Nephron (organoid): ENCODE results near the gene NFKBIE.

Experiments
- H3K27ac Mint-ChIP-seq, 3 experiments: 2 replicates each; pipeline ENCODE4 v1.8.0; 2020; ENCODE audit warnings: mixed read lengths in 3 of 3, mild to moderate bottlenecking in 2 of 3, moderate library complexity in 1 of 3
- H3K27me3 Mint-ChIP-seq: 2 replicates; pipeline ENCODE4 v1.8.0; 2021; ENCODE audit warnings: low read depth, mild to moderate bottlenecking, moderate library complexity, mixed read lengths
- H3K36me3 Mint-ChIP-seq: 2 replicates; pipeline ENCODE4 v1.8.0; 2020; ENCODE audit warnings: low read depth, mixed read lengths
- H3K4me1 Mint-ChIP-seq: 2 replicates; pipeline ENCODE4 v1.8.0; 2020; ENCODE audit warnings: mixed read lengths
- H3K4me3 Mint-ChIP-seq, 3 experiments: 2 replicates each; pipeline ENCODE4 v1.8.0; 2020; ENCODE audit warnings: mild to moderate bottlenecking in 3 of 3, mixed read lengths in 3 of 3, moderate library complexity in 2 of 3
- H3K9me3 Mint-ChIP-seq: 2 replicates; pipeline ENCODE4 v1.8.0; 2020; ENCODE audit warnings: mixed read lengths
- CTCF ChIP-seq, 3 experiments: fragments of 200-600 bp; sonication (generic); IDR thresholded peaks; one replicate each; pipeline ENCODE4 v1.5.0; 2021; ENCODE audit warnings: antibody characterized with exemption in 3 of 3; ENCODE audit not compliant: unreplicated experiment in 3 of 3

The NFKBIE gene

GRCh38 chr6:44248579-44248978 lies 16.8 kb downstream of the NFKBIE start:
- Mint-ChIP-seq H3K27me3 (peaks cover 9% of the 10 kb centered on the region), H3K4me1 (peaks cover 36% of the 10 kb centered on the region), H3K36me3 (peaks cover 58% of the 10 kb centered on the region), H3K27ac (peak overlapping the region; percentile 92 to 99 (median 96)), H3K9me3 (no peaks in the 10 kb centered on the region), H3K4me3 (peak overlapping the region; percentile 98 to 100 (median 99))
- TF ChIP-seq CTCF (IDR thresholded peaks at IDR 0.05; ENCODE audit: unreplicated experiment in 3 of 3) = no peak

- Mint-ChIP-seq H3K27ac (peak overlapping the region; percentile 96 to 99 (median 98)), H3K4me3 (peak overlapping the region; percentile 98 to 100 (median 99)), H3K4me1 (peaks cover 36% of the 10 kb centered on the region), H3K9me3 (no peaks in the 10 kb centered on the region), H3K27me3 (peaks cover 10% of the 10 kb centered on the region), H3K36me3 (peaks cover 48% of the 10 kb centered on the region)
- TF ChIP-seq CTCF (IDR thresholded peaks at IDR 0.05; ENCODE audit: unreplicated experiment in 3 of 3) = no peak
These were observed 17.7 kb downstream of the NFKBIE start for GRCh38 chr6:44247338-44248302.

- H3K9me3 Mint-ChIP-seq = no peaks in the 10 kb centered on the region
- H3K27me3 Mint-ChIP-seq = peaks cover 10% of the 10 kb centered on the region
- H3K36me3 Mint-ChIP-seq = peaks cover 40% of the 10 kb centered on the region
- no peak for TF ChIP-seq CTCF (IDR thresholded peaks at IDR 0.05; ENCODE audit: unreplicated experiment in 3 of 3)
- peak within 1 kb of the TSS; percentile 98 to 100 (median 99) for H3K4me3 Mint-ChIP-seq
- peaks cover 34% of the 10 kb centered on the region for H3K4me1 Mint-ChIP-seq
- H3K27ac Mint-ChIP-seq = peak within 1 kb of the TSS; percentile 96 to 99 (median 98)
These were observed 18.6 kb downstream of the NFKBIE start, which contains the start of gene HSP90AB1 for GRCh38 chr6:44246663-44247337. HSP90AB1 (plus strand) TSS chr6:44247101; CDS start chr6:44248630, 1,529 bp downstream.

DNA sequence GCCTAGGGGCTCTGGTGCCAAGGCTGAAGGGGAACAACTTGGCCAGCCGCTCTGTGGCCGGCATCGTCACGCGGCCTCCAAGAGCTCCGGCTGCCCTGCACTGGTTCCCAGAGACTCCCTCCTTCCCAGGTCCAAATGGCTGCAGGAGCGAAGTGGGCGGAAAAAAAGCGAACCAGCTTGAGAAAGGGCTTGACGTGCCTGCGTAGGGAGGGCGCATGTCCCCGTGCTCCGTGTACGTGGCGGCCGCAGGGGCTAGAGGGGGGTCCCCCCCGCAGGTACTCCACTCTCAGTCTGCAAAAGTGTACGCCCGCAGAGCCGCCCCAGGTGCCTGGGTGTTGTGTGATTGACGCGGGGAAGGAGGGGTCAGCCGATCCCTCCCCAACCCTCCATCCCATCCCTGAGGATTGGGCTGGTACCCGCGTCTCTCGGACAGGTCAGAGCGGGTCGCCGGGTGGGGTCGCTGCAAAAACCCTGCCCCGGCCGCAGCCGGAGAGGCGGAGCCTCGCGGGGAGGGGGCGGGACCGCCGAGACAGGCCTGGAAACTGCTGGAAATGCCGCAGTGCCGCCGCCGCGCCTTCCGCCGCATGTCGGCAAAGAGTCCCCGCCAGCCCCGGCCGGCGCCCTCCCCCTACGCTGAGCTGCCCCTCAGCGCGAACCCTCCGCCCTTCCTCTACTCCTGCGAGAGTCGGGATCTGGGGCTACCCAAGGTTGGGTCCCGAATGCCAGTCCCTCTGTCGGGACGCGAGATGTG lies 19.3 kb downstream of the NFKBIE start:
- peak overlapping the region; percentile 96 to 99 (median 98) for H3K27ac Mint-ChIP-seq
- H3K36me3 Mint-ChIP-seq = peaks cover 33% of the 10 kb centered on the region
- H3K4me3 Mint-ChIP-seq = peak overlapping the region; percentile 98 to 100 (median 99)
- no peaks in the 10 kb centered on the region for H3K9me3 Mint-ChIP-seq
- TF ChIP-seq CTCF (IDR thresholded peaks at IDR 0.05; ENCODE audit: unreplicated experiment in 3 of 3) = peak in 1 of 3 experiments; percentile 37
- peaks cover 31% of the 10 kb centered on the region for H3K4me1 Mint-ChIP-seq
- H3K27me3 Mint-ChIP-seq = peaks cover 10% of the 10 kb centered on the region

DNA sequence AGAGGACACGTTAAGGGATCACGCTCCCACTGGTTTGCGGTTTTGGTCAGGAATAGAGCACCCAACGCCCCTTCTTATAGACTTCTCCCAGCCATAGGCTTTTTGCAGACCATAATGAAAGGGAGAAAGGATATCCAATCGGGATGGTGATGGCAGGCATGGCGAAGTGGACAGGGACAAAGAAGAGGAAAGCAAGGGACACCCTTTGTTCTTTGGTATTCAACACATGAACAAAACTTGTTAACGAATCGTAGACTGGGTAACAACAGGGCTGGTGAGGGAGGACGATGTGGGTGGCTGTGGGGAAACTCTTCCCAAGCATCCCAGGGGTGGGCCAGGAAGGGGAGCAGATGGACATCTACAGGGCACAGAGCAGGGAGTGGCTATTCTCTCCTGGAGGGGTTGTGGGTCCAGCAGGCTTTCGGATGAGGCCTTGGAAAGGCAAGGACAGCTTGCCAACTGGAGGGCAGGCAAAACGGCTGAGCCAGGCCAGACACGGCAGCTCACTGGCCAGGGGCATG lies 19.9 kb downstream of the NFKBIE start:
- H3K27ac Mint-ChIP-seq = peak overlapping the region; percentile 30 to 92 (median 59)
- H3K27me3 Mint-ChIP-seq = peaks cover 10% of the 10 kb centered on the region
- TF ChIP-seq CTCF (IDR thresholded peaks at IDR 0.05; ENCODE audit: unreplicated experiment in 3 of 3) = no peak
- H3K9me3 Mint-ChIP-seq = no peaks in the 10 kb centered on the region
- H3K36me3 Mint-ChIP-seq = peaks cover 26% of the 10 kb centered on the region
- H3K4me3 Mint-ChIP-seq = peak overlapping the region; percentile 98 to 100 (median 99)
- peaks cover 30% of the 10 kb centered on the region for H3K4me1 Mint-ChIP-seq
